ENCODE results near the gene OPRM1. TPM values are rescaled to one million over a fixed set of nuclear protein-coding genes. Genes with fewer than 3 reads are reported as not detected.

Gene OPRM1
- polyA plus RNA-seq, 1 experiment, result not detected

- POLR2A ChIA-PET, result interaction anchor here (0.8 to 1.0 kb wide), 2 partner anchors 10 to 219 kb away, joined by 5 to 10 read pairs; partner anchors contain the start of gene CNKSR3
- CTCF ChIA-PET, result interaction anchor here (1.2 kb wide), 1 partner anchor 15 kb away, joined by 4 read pairs; no protein-coding TSS in a partner anchor
- DNase-seq (ENCODE audit: low read depth, low spot score), result no peak
- Histone ChIP-seq H3K27ac (ENCODE audit: low read depth, low read length) (peak overlapping the region; percentile 0), H3K4me3 (ENCODE audit: low read depth, low read length) (no peak overlapping the region), H3K9me3 (ENCODE audit: control insufficient read depth, insufficient read depth, low read length) (no peaks in the 10 kb centered on the region; the same call in 1 of the 2 replicates), H3K27me3 (ENCODE audit: control insufficient read depth, insufficient read depth, low read length) (no peaks in the 10 kb centered on the region)
- TF ChIP-seq CTCF (IDR thresholded peaks at IDR 0.05; ENCODE audit: low read depth, low read length), result no peak
Measured at GRCh38 chr6:154292066-154292465, 253.0 kb downstream of the OPRM1 start.

DNA sequence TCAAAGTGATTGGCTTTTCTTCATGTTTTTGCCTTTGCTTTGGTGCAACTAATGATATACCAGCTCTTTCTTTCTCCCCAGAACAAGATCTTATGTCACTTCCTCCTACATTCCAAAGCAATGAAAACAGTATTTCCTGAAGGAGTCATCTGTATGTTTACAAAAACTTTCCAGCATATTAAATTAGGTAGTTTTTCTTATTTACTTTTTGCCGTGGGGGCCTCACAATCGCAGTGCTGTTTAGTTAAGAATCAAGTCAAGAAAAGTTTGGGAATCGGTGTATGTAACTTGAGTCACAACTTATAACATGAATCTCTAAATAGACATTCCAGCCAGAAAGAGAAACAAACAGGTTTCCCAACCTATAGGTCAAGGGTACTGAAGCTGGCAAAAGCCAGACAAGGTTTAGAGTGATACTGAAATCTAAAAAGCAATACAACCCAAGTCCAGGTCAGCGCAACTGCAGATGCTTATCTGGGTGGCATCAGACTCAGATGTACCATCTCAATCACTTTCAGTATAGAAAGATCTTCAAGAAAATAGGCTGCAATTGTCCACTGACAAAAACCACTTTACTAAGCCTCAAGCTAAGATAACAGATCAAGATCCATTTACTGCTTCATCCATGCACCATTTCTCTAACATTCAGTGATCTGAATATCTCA, 253.9 kb downstream of the OPRM1 start:
- H3K27me3 ChIP-seq (ENCODE audit: control insufficient read depth, insufficient read depth, low read length), result no peaks in the 10 kb centered on the region
- CTCF ChIA-PET, result interaction anchor here (1.6 kb wide), 1 partner anchor 17 kb away, joined by 3 read pairs; no protein-coding TSS in a partner anchor
- no peak for TF ChIP-seq CTCF (IDR thresholded peaks at IDR 0.05; ENCODE audit: low read depth, low read length)
- POLR2A ChIA-PET, result interaction anchor here (0.8 to 1.2 kb wide), 3 partner anchors 9 to 218 kb away, joined by 4 to 10 read pairs (median 5); partner anchors contain the start of gene CNKSR3
- H3K27ac ChIP-seq (ENCODE audit: low read depth, low read length), result peak overlapping the region; percentile 58
- no peak overlapping the region for H3K4me3 ChIP-seq (ENCODE audit: low read depth, low read length)
- peak; percentile 68 for DNase-seq (ENCODE audit: low read depth, low spot score)
- no peaks in the 10 kb centered on the region; the same call in 1 of the 2 replicates for H3K9me3 ChIP-seq (ENCODE audit: control insufficient read depth, insufficient read depth, low read length)

DNA sequence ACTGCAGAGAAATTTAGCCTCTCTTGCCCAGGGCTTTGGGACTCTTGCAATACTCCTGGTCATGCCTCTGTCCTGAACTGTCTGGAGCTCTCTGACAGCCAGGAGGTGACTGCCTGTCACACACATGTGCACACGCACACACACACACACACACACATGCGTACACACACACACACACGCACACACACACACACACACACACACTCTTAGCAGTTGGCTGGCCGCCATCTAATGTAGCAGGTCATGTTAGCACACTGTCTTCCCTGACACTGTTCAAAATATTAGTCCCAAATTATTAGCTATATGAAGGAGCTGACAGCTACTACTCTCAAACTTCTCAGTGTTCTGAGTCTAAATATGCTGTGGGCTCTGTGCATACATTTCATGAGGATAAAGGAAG, 256.7 kb downstream of the OPRM1 start:
- Histone ChIP-seq H3K27me3 (ENCODE audit: control insufficient read depth, insufficient read depth, low read length) (no peaks in the 10 kb centered on the region), H3K4me3 (ENCODE audit: low read depth, low read length) (no peak overlapping the region), H3K9me3 (ENCODE audit: control insufficient read depth, insufficient read depth, low read length) (no peaks in the 10 kb centered on the region), H3K27ac (ENCODE audit: low read depth, low read length) (no peak overlapping the region)
- DNase-seq (ENCODE audit: low read depth, low spot score), result no peak
- TF ChIP-seq CTCF (IDR thresholded peaks at IDR 0.05; ENCODE audit: low read depth, low read length), result no peak
- POLR2A ChIA-PET, result no interaction called here
- CTCF ChIA-PET, result interaction anchor here (1.2 kb wide), 1 partner anchor 18 kb away, joined by 3 read pairs; no protein-coding TSS in a partner anchor

All from AG04450 (cell line).